Trophoblast cell (in vitro differentiated cells and primary cell): ENCODE data around the gene DLGAP4.

Experiments used
- DNase-seq, 2 donors: peaks; one replicate each; pipeline ENCODE4 v3.0.0-alpha.2; 2016
- H2AFZ ChIP-seq: 2 replicates; pipeline ENCODE4 v1.6.1; 2013; ENCODE audit warnings: low read length, moderate library complexity, mild to moderate bottlenecking; ENCODE audit not compliant: insufficient read depth, poor library complexity
- H2AK5ac ChIP-seq: 2 replicates; pipeline ENCODE4 v1.6.1; 2013; ENCODE audit warnings: mild to moderate bottlenecking, low read length
- H2BK120ac ChIP-seq: 2 replicates; pipeline ENCODE4 v1.6.1; 2013; ENCODE audit warnings: low read length, mild to moderate bottlenecking, moderate library complexity; ENCODE audit not compliant: insufficient read depth, poor library complexity
- H2BK12ac ChIP-seq: 2 replicates; pipeline ENCODE4 v1.6.1; 2013; ENCODE audit warnings: mild to moderate bottlenecking, low read length, moderate library complexity
- H2BK5ac ChIP-seq: 2 replicates; pipeline ENCODE4 v1.6.1; 2013; ENCODE audit warnings: low read length, low read depth, moderate library complexity, mild to moderate bottlenecking; ENCODE audit not compliant: poor library complexity
- H3K14ac ChIP-seq: 2 replicates; pipeline ENCODE4 v1.6.1; 2013; ENCODE audit warnings: mild to moderate bottlenecking, low read length
- H3K18ac ChIP-seq: 2 replicates; pipeline ENCODE4 v1.6.1; 2013; ENCODE audit warnings: mild to moderate bottlenecking, low read length
- H3K23ac ChIP-seq: 2 replicates; pipeline ENCODE4 v1.6.1; 2013; ENCODE audit warnings: low read length
- H3K27ac ChIP-seq: 2 replicates; pipeline ENCODE4 v1.5.1; 2013; ENCODE audit warnings: low read depth, mild to moderate bottlenecking, inconsistent platforms, low read length, moderate library complexity
- H3K27me3 ChIP-seq: 2 replicates; pipeline ENCODE4 v1.6.1; 2013; ENCODE audit warnings: inconsistent platforms, mild to moderate bottlenecking, low read length, moderate library complexity; ENCODE audit not compliant: insufficient read depth
- H3K36me3 ChIP-seq, 2 experiments: 1 replicate in 1 of 2; 2 replicates in 1 of 2; pipeline ENCODE4 v1.6.1; 2013; ENCODE audit warnings: low read length in 2 of 2, mild to moderate bottlenecking in 2 of 2, moderate library complexity in 1 of 2; ENCODE audit not compliant: insufficient read depth in 2 of 2, control insufficient read depth in 1 of 2
- H3K4ac ChIP-seq: 2 replicates; pipeline ENCODE4 v1.6.1; 2013; ENCODE audit warnings: low read depth, mild to moderate bottlenecking, low read length, moderate library complexity
- H3K4me1 ChIP-seq, 2 experiments: 1 replicate in 1 of 2; 2 replicates in 1 of 2; pipeline ENCODE4 v1.6.1; 2013; ENCODE audit warnings: low read length in 2 of 2, mild to moderate bottlenecking in 2 of 2, moderate library complexity in 1 of 2; ENCODE audit not compliant: insufficient read depth in 2 of 2, control insufficient read depth in 1 of 2
- H3K4me2 ChIP-seq: 2 replicates; pipeline ENCODE4 v1.6.1; 2013; ENCODE audit warnings: inconsistent platforms, mild to moderate bottlenecking, low read length, moderate library complexity
- H3K4me3 ChIP-seq: 2 replicates; pipeline ENCODE4 v1.5.1; 2013; ENCODE audit warnings: mild to moderate bottlenecking, low read depth, low read length, inconsistent platforms
- H3K79me1 ChIP-seq: one replicate; pipeline ENCODE4 v1.6.1; 2013; ENCODE audit warnings: low read length
- H3K79me2 ChIP-seq: 2 replicates; pipeline ENCODE4 v1.6.1; 2013; ENCODE audit warnings: low read length, mild to moderate bottlenecking; ENCODE audit not compliant: control insufficient read depth, insufficient read depth, poor library complexity
- H3K9ac ChIP-seq: 2 replicates; pipeline ENCODE4 v1.6.1; 2013; ENCODE audit warnings: mild to moderate bottlenecking, low read length
- H3K9me3 ChIP-seq: 2 replicates; pipeline ENCODE4 v1.6.1; 2013; ENCODE audit warnings: low read depth, mild to moderate bottlenecking, control low read depth, inconsistent platforms, low read length; ENCODE audit not compliant: insufficient read depth
- H4K12ac ChIP-seq: 2 replicates; pipeline ENCODE4 v1.6.1; 2013; ENCODE audit warnings: low read depth, mild to moderate bottlenecking, low read length, moderate library complexity
- H4K8ac ChIP-seq: 2 replicates; pipeline ENCODE4 v1.6.1; 2013; ENCODE audit warnings: low read depth, mild to moderate bottlenecking, low read length, moderate library complexity
- H4K91ac ChIP-seq: one replicate; pipeline ENCODE4 v1.6.1; 2013; ENCODE audit warnings: low read depth, mild to moderate bottlenecking, low read length, moderate library complexity
- WGBS: extraction: QIAGEN DNeasy Blood & Tissue Kit; methylation state at CpG from one replicate; pipeline ENCODE4 v1.1.7; 2013; ENCODE audit warnings: missing lambda C conversion rate; ENCODE audit not compliant: insufficient read length, insufficient coverage; ENCODE audit errors: extremely low coverage; 5-methylcytosine and 5-hydroxymethylcytosine counted together

DLGAP4 gene

GRCh38 chr20:36441416-36441815, 135.3 kb downstream of the DLGAP4 start:
- H2AFZ ChIP-seq: no peak overlapping the region
- no peak overlapping the region for H3K4ac ChIP-seq
- H2BK120ac ChIP-seq: no peak overlapping the region
- no peak overlapping the region for H3K9ac ChIP-seq
- H3K79me2 ChIP-seq: no peaks in the 10 kb centered on the region
- H4K91ac ChIP-seq: no peak overlapping the region
- no peak overlapping the region for H2AK5ac ChIP-seq
- H3K23ac ChIP-seq: no peak overlapping the region
- H3K9me3 ChIP-seq: peaks cover 1% of the 10 kb centered on the region
- peaks cover 0 to under 1% of the 10 kb centered on the region in 2 experiments for H3K4me1 ChIP-seq
- WGBS: no CpG with 5 or more reads among the region's 7 CpGs
- H3K36me3 ChIP-seq: no peaks in the 10 kb centered on the region
- H3K27me3 ChIP-seq: no peaks in the 10 kb centered on the region
- H3K14ac ChIP-seq: no peak overlapping the region
- H3K18ac ChIP-seq: no peak overlapping the region
- no peaks in the 10 kb centered on the region for H3K79me1 ChIP-seq
- no peak overlapping the region for H2BK12ac ChIP-seq
- DNase-seq: no peak
- H3K4me2 ChIP-seq: no peak overlapping the region
- no peak overlapping the region for H3K4me3 ChIP-seq
- no peak overlapping the region for H3K27ac ChIP-seq
- H2BK5ac ChIP-seq: no peak overlapping the region
- H4K8ac ChIP-seq: no peak overlapping the region
- no peak overlapping the region for H4K12ac ChIP-seq

- no peak overlapping the region for H3K4me2 ChIP-seq
- no peaks in the 10 kb centered on the region for H3K79me2 ChIP-seq
- H3K27me3 ChIP-seq: no peaks in the 10 kb centered on the region
- no peak overlapping the region for H2BK120ac ChIP-seq
- H2AFZ ChIP-seq: no peak overlapping the region
- no peaks in the 10 kb centered on the region for H3K36me3 ChIP-seq
- H4K8ac ChIP-seq: no peak overlapping the region
- H4K12ac ChIP-seq: no peak overlapping the region
- no peak overlapping the region for H2BK12ac ChIP-seq
- no peak overlapping the region for H4K91ac ChIP-seq
- no peaks in the 10 kb centered on the region for H3K79me1 ChIP-seq
- peaks cover 5 to 9% of the 10 kb centered on the region in 2 experiments for H3K4me1 ChIP-seq
- H3K4ac ChIP-seq: no peak overlapping the region
- no peak overlapping the region for H3K18ac ChIP-seq
- no peak overlapping the region for H3K9ac ChIP-seq
- no peak for DNase-seq
- no peak overlapping the region for H3K4me3 ChIP-seq
- H2AK5ac ChIP-seq: no peak overlapping the region
- H3K14ac ChIP-seq: no peak overlapping the region
- H2BK5ac ChIP-seq: no peak overlapping the region
- no peaks in the 10 kb centered on the region for H3K9me3 ChIP-seq
- WGBS: no CpG with 5 or more reads among the region's 1 CpG
- H3K23ac ChIP-seq: no peak overlapping the region
- H3K27ac ChIP-seq: no peak overlapping the region
These were observed 139.7 kb downstream of the DLGAP4 start for GRCh38 chr20:36445847-36446246.

- no CpG with 5 or more reads among the region's 17 CpGs for WGBS
- no peak overlapping the region for H2AFZ ChIP-seq
- no peak for DNase-seq
- H3K4me1 ChIP-seq: peaks cover 5 to 9% of the 10 kb centered on the region in 2 experiments
- no peak overlapping the region for H3K9ac ChIP-seq
- H3K18ac ChIP-seq: no peak overlapping the region
- H2BK12ac ChIP-seq: no peak overlapping the region
- no peak overlapping the region for H3K4ac ChIP-seq
- no peaks in the 10 kb centered on the region for H3K79me2 ChIP-seq
- H3K23ac ChIP-seq: no peak overlapping the region
- no peaks in the 10 kb centered on the region for H3K36me3 ChIP-seq
- H4K8ac ChIP-seq: no peak overlapping the region
- no peak overlapping the region for H4K12ac ChIP-seq
- no peaks in the 10 kb centered on the region for H3K9me3 ChIP-seq
- H3K14ac ChIP-seq: no peak overlapping the region
- no peak overlapping the region for H3K4me2 ChIP-seq
- H3K27me3 ChIP-seq: no peaks in the 10 kb centered on the region
- H4K91ac ChIP-seq: no peak overlapping the region
- H2BK120ac ChIP-seq: no peak overlapping the region
- H2AK5ac ChIP-seq: no peak overlapping the region
- H3K27ac ChIP-seq: no peak overlapping the region
- no peak overlapping the region for H2BK5ac ChIP-seq
- no peak overlapping the region for H3K4me3 ChIP-seq
- H3K79me1 ChIP-seq: no peaks in the 10 kb centered on the region
These were observed 140.4 kb downstream of the DLGAP4 start for GRCh38 chr20:36446557-36446956.

GRCh38 chr20:36447101-36447500, 141.0 kb downstream of the DLGAP4 start:
- Histone ChIP-seq H3K18ac (no peak overlapping the region), H2AK5ac (no peak overlapping the region), H3K79me1 (no peaks in the 10 kb centered on the region), H3K27ac (no peak overlapping the region), H2BK120ac (no peak overlapping the region), H3K4me1 (peaks cover 5 to 9% of the 10 kb centered on the region in 2 experiments), H3K4ac (no peak overlapping the region), H3K9ac (no peak overlapping the region), H3K9me3 (no peaks in the 10 kb centered on the region), H3K4me3 (no peak overlapping the region), H3K14ac (no peak overlapping the region), H3K27me3 (no peaks in the 10 kb centered on the region), H4K12ac (no peak overlapping the region), H2BK12ac (no peak overlapping the region), H2AFZ (no peak overlapping the region), H3K79me2 (no peaks in the 10 kb centered on the region), H4K91ac (no peak overlapping the region), H3K23ac (no peak overlapping the region), H3K36me3 (no peaks in the 10 kb centered on the region), H4K8ac (no peak overlapping the region), H3K4me2 (no peak overlapping the region), H2BK5ac (no peak overlapping the region)
- peak; percentile 44 to 54 for DNase-seq
